GM12878 (cell line): ENCODE results near the gene IL17F. TPM values are rescaled to one million over a fixed set of nuclear protein-coding genes. Genes with fewer than 3 reads are reported as not detected.

Experiments used
- ATAC-seq: fragments of 200-7000 bp; cut with Tn5 transposase; 3 replicates; pipeline ENCODE4 v1.9.1; 2020; ENCODE audit warnings: mild to moderate bottlenecking, moderate library complexity
- BruUV-seq: library from RNA; stranded (reverse); fragments of 400-500 nt; replicated peaks from 2 replicates; lab custom pipeline; 2021; lab: Mats Ljungman, UMichigan
- CTCF ChIA-PET: fragments of 300-600 bp; sonication (Branson Sonifier 250); formaldehyde crosslinking; extraction: SDS; loops from one replicate; lab custom pipeline; 2021; ENCODE audit warnings: inconsistent platforms; lab: Yijun Ruan, JAX
- POLR2A ChIA-PET: fragments of 350-600 bp; formaldehyde crosslinking; extraction: SDS; loops from one replicate; lab custom pipeline; 2021; ENCODE audit warnings: inconsistent platforms; lab: Charles Lee
- RAD21 ChIA-PET: fragments of 300-600 bp; sonication (Branson Sonifier 250); formaldehyde crosslinking; loops from one replicate; lab custom pipeline; 2023; ENCODE audit warnings: antibody characterized with exemption; ENCODE audit not compliant: unreplicated experiment; lab: Charles Lee
- SMC1A ChIA-PET: fragments of 300-600 bp; sonication (Branson Sonifier 250); formaldehyde crosslinking; loops from one replicate; lab custom pipeline; 2023; ENCODE audit not compliant: unreplicated experiment, uncharacterized antibody; lab: Charles Lee
- DNase-seq: peaks from one replicate; pipeline ENCODE4 v3.0.0-alpha.2; 2011; ENCODE audit warnings: low read depth, low spot score
- FAIRE-seq: peaks from 3 replicates; lab custom pipeline; 2011; peaks lifted over from hg19 to GRCh38; lab: Jason Lieb, UNC
- H2AFZ ChIP-seq: 2 replicates; pipeline ENCODE4 v1.6.0; 2011; ENCODE audit warnings: low read depth, low read length, control low read depth; ENCODE audit not compliant: control insufficient read depth
- H3K27ac ChIP-seq: 2 replicates; pipeline ENCODE4 v1.5.1; 2011; ENCODE audit warnings: control low read depth; ENCODE audit not compliant: control insufficient read depth, insufficient read depth
- H3K27me3 ChIP-seq, 2 experiments: replicated peaks in 1 of 2; 2 replicates each; pipeline versions ENCODE4 v1.6.0 to v1.6.1; 2011; ENCODE audit warnings: low read length in 1 of 2; ENCODE audit not compliant: control insufficient read depth in 2 of 2, insufficient read depth in 2 of 2
- H3K36me3 ChIP-seq, 2 experiments: 2 replicates each; pipeline ENCODE4 v1.5.1; 2011; ENCODE audit warnings: low read length in 1 of 2; ENCODE audit not compliant: control insufficient read depth in 2 of 2, insufficient read depth in 2 of 2
- H3K4me1 ChIP-seq: 2 replicates; pipeline ENCODE4 v1.6.1; 2011; ENCODE audit warnings: mild to moderate bottlenecking, low read length, moderate library complexity, mixed read lengths; ENCODE audit not compliant: control insufficient read depth, insufficient read depth
- H3K4me2 ChIP-seq: 2 replicates; pipeline ENCODE4 v1.6.0; 2011; ENCODE audit warnings: control low read depth; ENCODE audit not compliant: control insufficient read depth, insufficient read depth
- H3K4me3 ChIP-seq: fragments of 200-600 bp; sonication (generic); 2 replicates; pipeline ENCODE4 v1.5.1; 2016
- H3K79me2 ChIP-seq: 2 replicates; pipeline ENCODE4 v1.6.0; 2011; ENCODE audit warnings: low read length; ENCODE audit not compliant: control insufficient read depth, insufficient read depth
- H3K9ac ChIP-seq: 2 replicates; pipeline ENCODE4 v1.8.0; 2011; ENCODE audit warnings: low read length, control low read depth, mixed read lengths; ENCODE audit not compliant: control insufficient read depth, insufficient read depth
- H3K9me3 ChIP-seq: replicated peaks from 3 replicates; pipeline ENCODE4 v1.5.1; 2011; ENCODE audit warnings: mild to moderate bottlenecking, low read length; ENCODE audit not compliant: control insufficient read depth, insufficient read depth
- H4K20me1 ChIP-seq: 2 replicates; pipeline ENCODE4 v1.6.0; 2011; ENCODE audit not compliant: control insufficient read depth, insufficient read depth
- BACH1 ChIP-seq: fragments of 450-650 bp; IDR thresholded peaks from 2 replicates; pipeline ENCODE4 v1.6.1; 2017; ENCODE audit warnings: mild to moderate bottlenecking, borderline replicate concordance
- EP300 ChIP-seq, 2 experiments: fragments of 150-350 bp in 1 of 2; IDR thresholded peaks; 2 replicates each; pipeline ENCODE4 v1.6.1; 2011 to 2012; ENCODE audit warnings: low read depth in 2 of 2, low read length in 2 of 2, borderline replicate concordance in 1 of 2, improper control_type of control experiment in 1 of 2, inconsistent platforms in 1 of 2; ENCODE audit not compliant: control insufficient read depth in 1 of 2
- HDAC2 ChIP-seq: fragments of 200-600 bp; sonication (generic); IDR thresholded peaks from 2 replicates; pipeline ENCODE4 v1.6.1; 2017
- MTA3 ChIP-seq: IDR thresholded peaks from 2 replicates; pipeline ENCODE4 v1.6.1; 2012; ENCODE audit warnings: low read length, inconsistent platforms, borderline replicate concordance
- RAD51 ChIP-seq: fragments of 450-650 bp; IDR thresholded peaks from 2 replicates; pipeline ENCODE4 v1.6.1; 2016; ENCODE audit warnings: moderate library complexity, mild to moderate bottlenecking, inconsistent platforms
- REST ChIP-seq: IDR thresholded peaks from 2 replicates; pipeline ENCODE4 v1.6.1; 2012; ENCODE audit warnings: mild to moderate bottlenecking, low read depth, low read length
- SMC3 ChIP-seq: IDR thresholded peaks from 2 replicates; pipeline ENCODE4 v1.6.1; 2011; ENCODE audit warnings: low read length, improper control_type of control experiment, borderline replicate concordance
- SRF ChIP-seq, 2 experiments: IDR thresholded peaks; 2 replicates each; pipeline ENCODE4 v1.6.1; 2011; ENCODE audit warnings: low read depth in 2 of 2, low read length in 2 of 2, mild to moderate bottlenecking in 1 of 2, moderate library complexity in 1 of 2
- STAT3 ChIP-seq: IDR thresholded peaks from 2 replicates; pipeline ENCODE4 v1.6.1; 2011; ENCODE audit warnings: low read depth, low read length, improper control_type of control experiment
- SUZ12 ChIP-seq: fragments of 200-600 bp; sonication (generic); IDR thresholded peaks from one replicate; pipeline ENCODE4 v1.6.1; 2018; ENCODE audit warnings: antibody characterized with exemption, mild to moderate bottlenecking; ENCODE audit not compliant: unreplicated experiment
- TBL1XR1 ChIP-seq: IDR thresholded peaks from 2 replicates; pipeline ENCODE4 v1.6.1; 2012; ENCODE audit warnings: low read depth, low read length, improper control_type of control experiment
- ZNF622 ChIP-seq: fragments of 450-650 bp; IDR thresholded peaks from 2 replicates; pipeline ENCODE4 v1.6.1; 2017; ENCODE audit warnings: mild to moderate bottlenecking, inconsistent platforms
- WGBS: methylation state at CpG from one replicate; pipeline ENCODE4 v1.1.6; 2016; ENCODE audit warnings: low lambda C conversion rate; ENCODE audit not compliant: insufficient replicate concordance, insufficient coverage; ENCODE audit errors: missing lambda C conversion rate; 5-methylcytosine and 5-hydroxymethylcytosine counted together
- in situ Hi-C: fragments of 300-500 bp; cut with MboI; formaldehyde crosslinking; loops from 9 replicates; pipeline ENCODE4 v1.14.3; 2018; ENCODE audit warnings: mixed read lengths
- intact Hi-C: fragments of 100-400 bp; cut with micrococcal nuclease; formaldehyde crosslinking; loops from one replicate; pipeline ENCODE4 v1.14.2; 2022; ENCODE audit not compliant: unreplicated experiment
- polyA plus RNA-seq, 11 experiments: library from polyadenylated mRNA; depleted of rRNA in 4 of 11; unstranded in 6 of 11; stranded (reverse) in 5 of 11; fragments of >200 nt; fragmentation: Nextera tagmentation in 4 of 11; fragmentation: Illumina TruSeq in 1 of 11; extraction: Ambion mirVana in 4 of 11; extraction: Trizol in 1 of 11; gene quantifications; 1 replicate in 1 of 11; 2 replicates in 10 of 11; pipeline versions ENCODE4 v1.2.1 to v1.2.3, GENCODE V29; 2011 to 2016; ENCODE audit warnings: inconsistent platforms in 2 of 11, missing spikeins in 2 of 11, low read depth in 1 of 11
- total RNA-seq, 4 experiments: library from RNA; depleted of rRNA in 3 of 4; stranded (reverse); fragments of >200 nt in 3 of 4; fragmentation: Illumina TruSeq in 1 of 4; extraction: Trizol in 1 of 4; gene quantifications; 2 replicates each; pipeline versions ENCODE4 v1.2.1 to v1.2.3, GENCODE V29; 2013 to 2021

The IL17F gene
- total and polyA plus RNA-seq, 10 of the 15 experiments (the other 5 are each of a cell fraction or from before 2014, with no cell fraction given) = 0.20 TPM; not detected in 9

- Histone ChIP-seq H3K9me3 (no peaks in the 10 kb centered on the region), H3K4me2 (0 out of 2 replicates have a peak overlapping the region, but pooled peaks have one; percentile 7), H3K4me1 (no peaks in the 10 kb centered on the region), H3K79me2 (peaks cover 28% of the 10 kb centered on the region), H3K9ac (no peak overlapping the region), H4K20me1 (0 out of 2 replicates have a peak, but pooled peaks cover 2% of the 10 kb centered on the region), H2AFZ (no peak overlapping the region), H3K27me3 (no peaks in the 10 kb centered on the region), H3K36me3 (peaks cover 24 to 58% of the 10 kb centered on the region in 2 experiments), H3K4me3 (no peak overlapping the region), H3K27ac (no peak overlapping the region)
- POLR2A ChIA-PET = no interaction called here
- RAD21 ChIA-PET = no interaction called here
- BruUV-seq = no TSS peak
- intact Hi-C loops = no loop called here
- SMC1A ChIA-PET = no interaction called here
- FAIRE-seq (no peak), DNase-seq (no peak), ATAC-seq (no peak)
- CTCF ChIA-PET = interaction anchor here (0.9 to 6.1 kb wide), 3 partner anchors 13 to 124 kb away, joined by 3 to 45 read pairs (median 4); partner anchors contain the start of gene PAQR8
- WGBS = over 99% methylated on average over 10 of the region's 10 CpGs
- TF ChIP-seq STAT3 (no peak), EP300 (IDR thresholded peaks at IDR 0.05; ENCODE audit: borderline replicate concordance in 1 of 2, control insufficient read depth in 1 of 2, low read depth in 2 of 2, low read length in 2 of 2) (no peak), BACH1 (no peak), SMC3 (no peak), HDAC2 (no peak), TBL1XR1 (no peak), ZNF622 (no peak), RAD51 (no peak), MTA3 (no peak), SUZ12 (no peak), REST (no peak), SRF (IDR thresholded peaks at IDR 0.05; ENCODE audit: low read depth in 2 of 2, low read length in 2 of 2) (no peak)
- in situ Hi-C loops = no loop called here
These were observed 31.8 kb upstream of the IL17F start for GRCh38 chr6:52276130-52276529.
